CD8-positive, alpha-beta memory T cell (primary cell): ENCODE measurements around the gene CALM1. TPM values are rescaled to one million over a fixed set of nuclear protein-coding genes. Genes with fewer than 3 reads are reported as not detected.
A peak's percentile ranks its signal among the peaks of the same experiment; 100 is the strongest.
"Not testable (repeated sequence)": the region's sequence is repeated elsewhere in the genome, so short reads cannot be mapped to it uniquely, and the experiment has no call there.

Experiments
- CTCF ChIA-PET: fragments of 350-600 bp; sonication (Branson Sonifier 250); formaldehyde crosslinking; loops from one replicate; lab custom pipeline; 2021; ENCODE audit warnings: antibody characterized with exemption; lab: Charles Lee
- POLR2A ChIA-PET: fragments of 350-600 bp; sonication (Branson Sonifier 250); formaldehyde crosslinking; loops from one replicate; lab custom pipeline; 2021; ENCODE audit warnings: antibody characterized with exemption; lab: Charles Lee
- DNase-seq, 5 donors: peaks; one replicate each; pipeline versions ENCODE4 v3.0.0 to v3.0.0-alpha.2; 2020 to 2022; ENCODE audit warnings: mixed read lengths in 1 of 5
- H3K27ac ChIP-seq: one replicate; pipeline ENCODE4 v1.7.0; 2013; ENCODE audit warnings: low read depth, mild to moderate bottlenecking, low read length, moderate library complexity
- H3K27me3 ChIP-seq: 2 replicates; pipeline ENCODE4 v1.7.0; 2013; ENCODE audit warnings: low read length, mild to moderate bottlenecking; ENCODE audit not compliant: insufficient read depth, poor library complexity, severe bottlenecking
- H3K36me3 ChIP-seq: 2 replicates; pipeline ENCODE4 v1.7.0; 2013; ENCODE audit warnings: mild to moderate bottlenecking, low read length, moderate library complexity; ENCODE audit not compliant: insufficient read depth
- H3K4me1 ChIP-seq: 2 replicates; pipeline ENCODE4 v1.7.0; 2013; ENCODE audit warnings: mild to moderate bottlenecking, low read length, moderate library complexity; ENCODE audit not compliant: insufficient read depth
- H3K4me3 ChIP-seq: 2 replicates; pipeline ENCODE4 v1.7.0; 2013; ENCODE audit warnings: mild to moderate bottlenecking, low read length
- H3K9me3 ChIP-seq: 2 replicates; pipeline ENCODE4 v1.7.0; 2013; ENCODE audit warnings: mild to moderate bottlenecking, low read length
- H3K27ac Mint-ChIP-seq, 8 donors: one replicate each; pipeline ENCODE4 v1.8.0; 2020 to 2021; ENCODE audit warnings: mixed read lengths in 8 of 8, mild to moderate bottlenecking in 6 of 8, inconsistent platforms in 3 of 8, moderate library complexity in 3 of 8
- H3K27me3 Mint-ChIP-seq, 2 donors: one replicate each; pipeline ENCODE4 v1.8.0; 2020 to 2021; ENCODE audit warnings: mixed read lengths in 2 of 2, mild to moderate bottlenecking in 1 of 2, moderate library complexity in 1 of 2
- H3K36me3 Mint-ChIP-seq, 3 donors: one replicate each; pipeline ENCODE4 v1.8.0; 2020 to 2021; ENCODE audit warnings: mixed read lengths in 3 of 3, inconsistent platforms in 1 of 3, mild to moderate bottlenecking in 1 of 3
- H3K4me1 Mint-ChIP-seq, 3 donors: one replicate each; pipeline ENCODE4 v1.8.0; 2020 to 2021; ENCODE audit warnings: mixed read lengths in 3 of 3, inconsistent platforms in 1 of 3, mild to moderate bottlenecking in 1 of 3
- H3K4me3 Mint-ChIP-seq, 7 donors: one replicate each; pipeline ENCODE4 v1.8.0; 2020 to 2021; ENCODE audit warnings: mixed read lengths in 7 of 7, mild to moderate bottlenecking in 6 of 7, moderate library complexity in 4 of 7, inconsistent platforms in 2 of 7
- H3K9me3 Mint-ChIP-seq, 5 donors: one replicate each; pipeline ENCODE4 v1.8.0; 2020 to 2022; ENCODE audit warnings: mixed read lengths in 5 of 5, mild to moderate bottlenecking in 3 of 5, moderate library complexity in 2 of 5, inconsistent platforms in 1 of 5
- polyA plus RNA-seq: library from polyadenylated mRNA; unstranded; fragments of 300-500 nt; fragmentation: Illumina TruSeq; gene quantifications from one replicate; pipeline ENCODE4 v1.2.3, GENCODE V29; 2021
- total RNA-seq, 2 experiments: library from RNA; stranded (reverse); gene quantifications; one replicate each; pipeline ENCODE4 v1.2.3, GENCODE V29; 2021

Gene CALM1
- total and polyA plus RNA-seq, 3 experiments from 2014 or later: 575 to 3,107 (median 587) TPM

GRCh38 chr14:90386321-90386720, 10.5 kb upstream of the CALM1 start:
- POLR2A ChIA-PET: interaction anchor here (5.6 kb wide), 1 partner anchor 13 kb away, joined by 345 read pairs; the partner anchor contains the start of gene CALM1

GRCh38 chr14:90387206-90387760, 9.5 kb upstream of the CALM1 start:
- H3K36me3 ChIP-seq: no peaks in the 10 kb centered on the region
- Mint-ChIP-seq H3K27ac (peak overlapping the region in 1 of 8 donors; percentile 43), H3K9me3 (no peaks in the 10 kb centered on the region), H3K4me1 (peaks cover 0 to 24% (median 10%) of the 10 kb centered on the region in 3 donors), H3K36me3 (no peaks in the 10 kb centered on the region), H3K4me3 (no peak overlapping the region), H3K27me3 (no peaks in the 10 kb centered on the region)
- DNase-seq: no peak
- H3K27me3 ChIP-seq: no peaks in the 10 kb centered on the region
- CTCF ChIA-PET: no interaction called here
- H3K9me3 ChIP-seq: no peaks in the 10 kb centered on the region
- H3K27ac ChIP-seq: no peak overlapping the region
- peaks cover 24% of the 10 kb centered on the region for H3K4me1 ChIP-seq
- POLR2A ChIA-PET: no interaction called here
- no peak overlapping the region for H3K4me3 ChIP-seq

More at GRCh38 chr14:90386321-90386720, 10.5 kb upstream of the CALM1 start:
- Mint-ChIP-seq H3K27ac (peak overlapping the region in 7 of 8 donors; percentile 43 to 92 (median 72)), H3K9me3 (no peaks in the 10 kb centered on the region), H3K27me3 (no peaks in the 10 kb centered on the region), H3K4me3 (no peak overlapping the region), H3K36me3 (no peaks in the 10 kb centered on the region), H3K4me1 (peaks cover 0 to 24% (median 12%) of the 10 kb centered on the region in 3 donors)
- H3K4me1 ChIP-seq: peaks cover 34% of the 10 kb centered on the region
- H3K27ac ChIP-seq: no peak overlapping the region
- no peak overlapping the region for H3K4me3 ChIP-seq
- H3K36me3 ChIP-seq: no peaks in the 10 kb centered on the region
- no peak for DNase-seq
- H3K27me3 ChIP-seq: no peaks in the 10 kb centered on the region
- H3K9me3 ChIP-seq: no peaks in the 10 kb centered on the region
- CTCF ChIA-PET: interaction anchor here (1.2 to 1.9 kb wide), 3 partner anchors 10 to 18 kb away, joined by 3 to 4 read pairs (median 4); no protein-coding TSS in a partner anchor

GRCh38 chr14:90388437-90388836, 8.4 kb upstream of the CALM1 start:
- Mint-ChIP-seq H3K27me3 (no peaks in the 10 kb centered on the region), H3K36me3 (no peaks in the 10 kb centered on the region), H3K4me1 (peaks cover 0 to 24% (median 10%) of the 10 kb centered on the region in 3 donors), H3K9me3 (no peaks in the 10 kb centered on the region), H3K4me3 (no peak overlapping the region), H3K27ac (peak overlapping the region in 1 of 8 donors; percentile 36)
- POLR2A ChIA-PET: no interaction called here
- Histone ChIP-seq H3K9me3 (no peaks in the 10 kb centered on the region), H3K27me3 (no peaks in the 10 kb centered on the region), H3K36me3 (no peaks in the 10 kb centered on the region), H3K4me1 (peaks cover 24% of the 10 kb centered on the region), H3K4me3 (no peak overlapping the region), H3K27ac (no peak overlapping the region)
- CTCF ChIA-PET: no interaction called here
- DNase-seq: no peak

GRCh38 chr14:90388982-90389381, 7.8 kb upstream of the CALM1 start:
- no peak overlapping the region for H3K27ac ChIP-seq
- peaks cover 0 to 22% (median 10%) of the 10 kb centered on the region in 3 donors for H3K4me1 Mint-ChIP-seq
- no peak overlapping the region for H3K27ac Mint-ChIP-seq
- H3K27me3 ChIP-seq: no peaks in the 10 kb centered on the region
- POLR2A ChIA-PET: no interaction called here
- no peaks in the 10 kb centered on the region for H3K27me3 Mint-ChIP-seq
- H3K4me3 Mint-ChIP-seq: no peak overlapping the region
- peaks cover 19% of the 10 kb centered on the region for H3K4me1 ChIP-seq
- H3K9me3 Mint-ChIP-seq: no peaks in the 10 kb centered on the region
- no peak for DNase-seq
- CTCF ChIA-PET: no interaction called here
- no peak overlapping the region for H3K4me3 ChIP-seq
- H3K36me3 Mint-ChIP-seq: no peaks in the 10 kb centered on the region
- no peaks in the 10 kb centered on the region for H3K9me3 ChIP-seq
- H3K36me3 ChIP-seq: no peaks in the 10 kb centered on the region

- H3K4me3 Mint-ChIP-seq: peak overlapping the region in 1 of 7 donors; percentile 30
- Histone ChIP-seq H3K27ac (no peak overlapping the region), H3K36me3 (no peaks in the 10 kb centered on the region), H3K27me3 (no peaks in the 10 kb centered on the region), H3K4me3 (no peak overlapping the region), H3K4me1 (peaks cover 8% of the 10 kb centered on the region), H3K9me3 (no peaks in the 10 kb centered on the region)
- H3K36me3 Mint-ChIP-seq: peaks cover 3 to 12% (median 6%) of the 10 kb centered on the region in 3 donors
- DNase-seq: no peak
- POLR2A ChIA-PET: no interaction called here
- peak overlapping the region in 1 of 8 donors; percentile 30 for H3K27ac Mint-ChIP-seq
- no peaks in the 10 kb centered on the region for H3K9me3 Mint-ChIP-seq
- peaks cover 11 to 13% (median 11%) of the 10 kb centered on the region in 3 donors for H3K4me1 Mint-ChIP-seq
- H3K27me3 Mint-ChIP-seq: peaks cover 0 to 9% of the 10 kb centered on the region in 2 donors
- CTCF ChIA-PET: interaction anchor here (1.0 kb wide), 1 partner anchor 10 kb away, joined by 3 read pairs; no protein-coding TSS in a partner anchor
These were observed 2.9 kb upstream of the CALM1 start for GRCh38 chr14:90393966-90394365.

- not testable (repeated sequence) for H3K9me3 ChIP-seq, H3K36me3 ChIP-seq, H3K4me3 ChIP-seq, DNase-seq, H3K9me3 Mint-ChIP-seq, H3K27ac ChIP-seq, H3K4me3 Mint-ChIP-seq, H3K27me3 Mint-ChIP-seq, H3K27me3 ChIP-seq
- H3K4me1 ChIP-seq: peaks cover 15% of the 10 kb centered on the region
- Mint-ChIP-seq H3K27ac (peak overlapping the region in 1 of 8 donors; percentile 30), H3K4me1 (peaks cover 19 to 21% (median 19%) of the 10 kb centered on the region in 3 donors), H3K36me3 (peaks cover 5 to 18% (median 11%) of the 10 kb centered on the region in 3 donors)
- CTCF ChIA-PET: interaction anchor here (1.0 kb wide), 1 partner anchor 11 kb away, joined by 4 read pairs; no protein-coding TSS in a partner anchor
- POLR2A ChIA-PET: interaction anchor here (10.5 kb wide), 1 partner anchor 11 kb away, joined by 345 read pairs; no protein-coding TSS in a partner anchor
These were observed 2.0 kb upstream of the CALM1 start for GRCh38 chr14:90394782-90395181.

GRCh38 chr14:90397425-90398314, 841 bp downstream of the CALM1 start:
- H3K36me3 Mint-ChIP-seq: peaks cover 28 to 47% (median 33%) of the 10 kb centered on the region in 3 donors
- H3K9me3 Mint-ChIP-seq: no peaks in the 10 kb centered on the region
- CTCF ChIA-PET: interaction anchor here (1.1 to 2.2 kb wide), 4 partner anchors 15 to 361 kb away, joined by 3 to 32 read pairs (median 4); no protein-coding TSS in a partner anchor
- Histone ChIP-seq H3K36me3 (peaks cover 28% of the 10 kb centered on the region), H3K4me1 (peaks cover 44% of the 10 kb centered on the region), H3K27ac (peak overlapping the region; percentile 94), H3K4me3 (peak overlapping the region; percentile 92), H3K27me3 (no peaks in the 10 kb centered on the region), H3K9me3 (no peaks in the 10 kb centered on the region)
- H3K27ac Mint-ChIP-seq: peak overlapping the region; percentile 88 to 99 (median 94)
- peak overlapping the region; percentile 95 to 100 (median 99) for H3K4me3 Mint-ChIP-seq
- POLR2A ChIA-PET: interaction anchor here (0.9 to 10.5 kb wide), 5 partner anchors 14 to 663 kb away, joined by 3 to 345 read pairs (median 5); no protein-coding TSS in a partner anchor
- H3K4me1 Mint-ChIP-seq: peaks cover 48 to 50% (median 48%) of the 10 kb centered on the region in 3 donors
- peak; percentile 67 to 88 (median 70) for DNase-seq
- H3K27me3 Mint-ChIP-seq: peaks cover 0 to 13% of the 10 kb centered on the region in 2 donors
